Thyroid gland (tissue), 4 donors: Measurements from ENCODE around the gene MAP2K5.

ENCODE experiments used
- POLR2A ChIP-seq, 2 donors: fragments of 450-650 bp; IDR thresholded peaks; one replicate each; pipeline ENCODE4 v1.6.1; 2017; ENCODE audit warnings: antibody characterized with exemption in 2 of 2, mild to moderate bottlenecking in 2 of 2, moderate library complexity in 1 of 2
- TF ChIP-seq, protein P1 (sequence below), 6 experiments: fragments of 200-600 bp in 3 of 6; fragments of 450-650 bp in 3 of 6; sonication (generic) in 3 of 6; IDR thresholded peaks; one replicate each; pipeline ENCODE4 v1.5.1; 2016 to 2019; ENCODE audit warnings: antibody characterized with exemption in 6 of 6, mild to moderate bottlenecking in 2 of 6, inconsistent platforms in 1 of 6, moderate library complexity in 1 of 6

DNA sequence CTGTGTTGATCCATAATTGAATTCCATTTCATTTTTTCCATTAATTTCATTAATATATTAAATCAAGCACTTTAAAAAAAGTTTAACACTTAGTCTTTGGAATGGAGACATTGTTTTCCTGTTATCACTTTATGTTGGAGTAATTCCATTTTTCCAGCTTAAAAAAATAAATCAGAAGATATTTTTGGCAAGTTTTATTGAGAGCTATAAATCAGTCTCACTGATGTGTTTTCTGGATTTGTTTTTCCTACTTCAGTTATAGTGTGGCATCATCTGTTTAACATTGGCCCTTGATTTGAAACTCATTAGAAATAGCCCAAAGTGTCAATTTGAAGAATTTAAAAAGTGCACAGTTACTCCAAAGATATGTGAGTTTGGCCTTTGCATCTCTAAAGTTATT lies 53.1 kb downstream of the MAP2K5 start:
- TF ChIP-seq, protein P1, sequence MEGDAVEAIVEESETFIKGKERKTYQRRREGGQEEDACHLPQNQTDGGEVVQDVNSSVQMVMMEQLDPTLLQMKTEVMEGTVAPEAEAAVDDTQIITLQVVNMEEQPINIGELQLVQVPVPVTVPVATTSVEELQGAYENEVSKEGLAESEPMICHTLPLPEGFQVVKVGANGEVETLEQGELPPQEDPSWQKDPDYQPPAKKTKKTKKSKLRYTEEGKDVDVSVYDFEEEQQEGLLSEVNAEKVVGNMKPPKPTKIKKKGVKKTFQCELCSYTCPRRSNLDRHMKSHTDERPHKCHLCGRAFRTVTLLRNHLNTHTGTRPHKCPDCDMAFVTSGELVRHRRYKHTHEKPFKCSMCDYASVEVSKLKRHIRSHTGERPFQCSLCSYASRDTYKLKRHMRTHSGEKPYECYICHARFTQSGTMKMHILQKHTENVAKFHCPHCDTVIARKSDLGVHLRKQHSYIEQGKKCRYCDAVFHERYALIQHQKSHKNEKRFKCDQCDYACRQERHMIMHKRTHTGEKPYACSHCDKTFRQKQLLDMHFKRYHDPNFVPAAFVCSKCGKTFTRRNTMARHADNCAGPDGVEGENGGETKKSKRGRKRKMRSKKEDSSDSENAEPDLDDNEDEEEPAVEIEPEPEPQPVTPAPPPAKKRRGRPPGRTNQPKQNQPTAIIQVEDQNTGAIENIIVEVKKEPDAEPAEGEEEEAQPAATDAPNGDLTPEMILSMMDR (IDR thresholded peaks at IDR 0.05) = no peak
- no peak for TF ChIP-seq POLR2A (IDR thresholded peaks at IDR 0.05)
